Loucy (cell line): ENCODE data around the gene RTL1.

Experiments
- H2AFZ ChIP-seq: fragments of 200-600 bp; sonication (generic); 2 replicates; pipeline ENCODE4 v1.6.0; 2016; ENCODE audit warnings: antibody characterized with exemption, mild to moderate bottlenecking, low read length, moderate library complexity
- H3F3A ChIP-seq: fragments of 200-600 bp; 2 replicates; pipeline ENCODE4 v1.6.0; 2016; ENCODE audit warnings: antibody characterized with exemption, low read depth, mild to moderate bottlenecking
- H3K27me3 ChIP-seq: fragments of 200-600 bp; sonication (generic); 2 replicates; pipeline ENCODE4 v1.6.1; 2014; ENCODE audit warnings: low read length, mild to moderate bottlenecking; ENCODE audit not compliant: insufficient read depth, poor library complexity, severe bottlenecking
- H3K36me3 ChIP-seq: fragments of 200-600 bp; sonication (generic); 2 replicates; pipeline ENCODE4 v1.6.1; 2016; ENCODE audit warnings: low read length; ENCODE audit not compliant: insufficient read depth
- H3K4me1 ChIP-seq: fragments of 200-600 bp; sonication (generic); 2 replicates; pipeline ENCODE4 v1.5.1; 2014; ENCODE audit warnings: low read length, mild to moderate bottlenecking; ENCODE audit not compliant: insufficient read depth, poor library complexity, severe bottlenecking
- H3K4me2 ChIP-seq: fragments of 200-600 bp; sonication (generic); 2 replicates; pipeline ENCODE4 v1.6.0; 2014; ENCODE audit warnings: antibody characterized with exemption, low read length, low read depth, mild to moderate bottlenecking; ENCODE audit not compliant: poor library complexity, severe bottlenecking
- H3K4me3 ChIP-seq: fragments of 200-600 bp; sonication (generic); 2 replicates; pipeline ENCODE4 v1.5.1; 2014; ENCODE audit warnings: low read length, mild to moderate bottlenecking, mixed read lengths; ENCODE audit not compliant: poor library complexity, severe bottlenecking
- H3K79me2 ChIP-seq: fragments of 200-600 bp; sonication (generic); 2 replicates; pipeline ENCODE4 v1.6.1; 2014; ENCODE audit warnings: low read length; ENCODE audit not compliant: insufficient read depth
- H3K9ac ChIP-seq: fragments of 200-600 bp; sonication (generic); 2 replicates; pipeline ENCODE4 v1.6.0; 2014; ENCODE audit warnings: mild to moderate bottlenecking, low read depth, low read length, moderate library complexity; ENCODE audit not compliant: poor library complexity, severe bottlenecking
- H3K9me2 ChIP-seq: fragments of 200-600 bp; sonication (generic); replicated peaks from 2 replicates; pipeline ENCODE4 v1.6.1; 2016; ENCODE audit warnings: low read depth, low read length, mixed read lengths
- H3K9me3 ChIP-seq: fragments of 200-600 bp; sonication (generic); 2 replicates; pipeline ENCODE4 v1.6.1; 2014; ENCODE audit warnings: mild to moderate bottlenecking, antibody characterized with exemption, low read length, low read depth; ENCODE audit not compliant: insufficient read depth
- H4K20me1 ChIP-seq: fragments of 200-600 bp; sonication (generic); 2 replicates; pipeline ENCODE4 v1.6.0; 2014; ENCODE audit warnings: antibody characterized with exemption, low read length, mild to moderate bottlenecking; ENCODE audit not compliant: insufficient read depth, poor library complexity, severe bottlenecking
- EZH2phosphoT487 ChIP-seq: fragments of 200-600 bp; IDR thresholded peaks from 2 replicates; pipeline ENCODE4 v1.6.1; 2018; ENCODE audit warnings: antibody characterized with exemption, mild to moderate bottlenecking, moderate library complexity, borderline replicate concordance
- TF ChIP-seq, protein P1 (sequence below): fragments of 200-600 bp; sonication (generic); conservative IDR thresholded peaks from 2 replicates; pipeline ENCODE4 v1.5.1; 2014; ENCODE audit warnings: mild to moderate bottlenecking, antibody characterized with exemption, low read length

RTL1 gene

DNA sequence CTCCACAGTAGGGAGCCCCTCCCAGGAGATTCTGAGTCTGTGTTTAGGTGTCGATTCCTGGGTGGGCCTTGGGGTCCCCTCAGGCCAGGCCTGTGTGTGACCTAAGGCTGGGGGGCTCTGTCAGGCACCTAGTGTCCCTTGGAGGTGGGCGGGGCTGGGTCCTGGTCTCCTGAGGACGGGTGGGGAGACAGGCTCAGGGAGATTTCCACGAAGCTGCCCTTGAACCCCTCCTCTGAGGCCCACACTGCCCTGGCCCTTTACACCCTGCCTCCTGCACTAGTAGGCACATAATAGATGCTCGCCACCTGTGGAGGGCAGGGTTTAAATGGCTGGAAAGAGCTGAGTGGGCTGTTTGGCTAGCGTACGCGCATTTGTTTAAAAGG lies 44.7 kb downstream of the RTL1 start:
- Histone ChIP-seq H3K27me3 (no peaks in the 10 kb centered on the region), H3K79me2 (no peaks in the 10 kb centered on the region), H3K9ac (no peak overlapping the region), H3F3A (no peaks in the 10 kb centered on the region), H3K9me2 (no peaks in the 10 kb centered on the region), H3K36me3 (no peaks in the 10 kb centered on the region), H3K4me3 (no peak overlapping the region), H2AFZ (no peak overlapping the region), H3K9me3 (peaks cover 5% of the 10 kb centered on the region; the same call in 1 of the 2 replicates), H3K4me2 (no peak overlapping the region), H4K20me1 (no peaks in the 10 kb centered on the region), H3K4me1 (no peaks in the 10 kb centered on the region)
- TF ChIP-seq EZH2phosphoT487: no peak
- TF ChIP-seq, protein P1, sequence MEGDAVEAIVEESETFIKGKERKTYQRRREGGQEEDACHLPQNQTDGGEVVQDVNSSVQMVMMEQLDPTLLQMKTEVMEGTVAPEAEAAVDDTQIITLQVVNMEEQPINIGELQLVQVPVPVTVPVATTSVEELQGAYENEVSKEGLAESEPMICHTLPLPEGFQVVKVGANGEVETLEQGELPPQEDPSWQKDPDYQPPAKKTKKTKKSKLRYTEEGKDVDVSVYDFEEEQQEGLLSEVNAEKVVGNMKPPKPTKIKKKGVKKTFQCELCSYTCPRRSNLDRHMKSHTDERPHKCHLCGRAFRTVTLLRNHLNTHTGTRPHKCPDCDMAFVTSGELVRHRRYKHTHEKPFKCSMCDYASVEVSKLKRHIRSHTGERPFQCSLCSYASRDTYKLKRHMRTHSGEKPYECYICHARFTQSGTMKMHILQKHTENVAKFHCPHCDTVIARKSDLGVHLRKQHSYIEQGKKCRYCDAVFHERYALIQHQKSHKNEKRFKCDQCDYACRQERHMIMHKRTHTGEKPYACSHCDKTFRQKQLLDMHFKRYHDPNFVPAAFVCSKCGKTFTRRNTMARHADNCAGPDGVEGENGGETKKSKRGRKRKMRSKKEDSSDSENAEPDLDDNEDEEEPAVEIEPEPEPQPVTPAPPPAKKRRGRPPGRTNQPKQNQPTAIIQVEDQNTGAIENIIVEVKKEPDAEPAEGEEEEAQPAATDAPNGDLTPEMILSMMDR: no peak

GRCh38 chr14:100857923-100858837 lies 45.3 kb downstream of the RTL1 start:
- H3K36me3 ChIP-seq: no peaks in the 10 kb centered on the region
- H4K20me1 ChIP-seq: no peaks in the 10 kb centered on the region
- H3K4me2 ChIP-seq: no peak overlapping the region
- H3K79me2 ChIP-seq: no peaks in the 10 kb centered on the region
- H3K4me3 ChIP-seq: no peak overlapping the region
- H3K9ac ChIP-seq: no peak overlapping the region
- no peaks in the 10 kb centered on the region for H3K4me1 ChIP-seq
- H3F3A ChIP-seq: no peaks in the 10 kb centered on the region
- TF ChIP-seq, protein P1: no peak
- TF ChIP-seq EZH2phosphoT487: no peak
- H3K9me3 ChIP-seq: peaks cover 5% of the 10 kb centered on the region; the same call in 1 of the 2 replicates
- no peaks in the 10 kb centered on the region for H3K27me3 ChIP-seq
- no peaks in the 10 kb centered on the region for H3K9me2 ChIP-seq
- H2AFZ ChIP-seq: no peak overlapping the region

DNA sequence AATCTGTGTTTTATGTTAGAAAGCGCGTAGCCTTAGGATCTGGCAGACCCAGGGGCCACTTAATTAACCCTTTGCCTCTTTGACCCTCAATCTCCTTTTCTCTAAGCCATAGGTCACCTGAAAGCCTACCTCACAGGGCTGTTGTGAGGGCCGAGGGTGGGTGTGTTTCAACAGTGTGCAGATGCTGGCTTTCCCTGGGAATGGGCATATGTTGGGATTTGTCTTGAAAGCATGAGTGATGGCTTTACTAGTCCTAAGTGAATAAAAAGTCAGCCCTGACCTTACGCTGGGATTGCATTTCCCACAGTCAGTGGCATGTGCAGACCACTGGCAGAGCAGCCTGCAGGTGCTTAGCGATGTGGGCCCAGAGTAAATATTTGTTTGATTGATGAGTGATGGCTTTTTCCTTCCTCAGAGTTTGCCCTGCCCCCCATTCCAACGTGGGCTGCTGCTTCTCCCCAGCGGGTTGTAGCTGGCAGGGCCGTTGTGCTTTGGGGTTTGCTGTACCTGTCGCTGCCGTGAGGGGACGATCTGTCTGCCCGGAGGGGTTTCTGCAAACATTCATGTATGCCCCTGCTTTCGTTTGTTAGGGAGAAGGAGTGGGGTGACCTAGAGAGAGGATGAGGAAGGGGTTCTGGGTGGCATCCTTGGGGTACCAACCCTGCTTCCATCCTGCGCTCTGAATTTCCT lies 46.1 kb downstream of the RTL1 start:
- H3K4me2 ChIP-seq: no peak overlapping the region
- no peak overlapping the region for H2AFZ ChIP-seq
- TF ChIP-seq, protein P1: no peak
- no peak for TF ChIP-seq EZH2phosphoT487
- H3K4me1 ChIP-seq: no peaks in the 10 kb centered on the region
- no peak overlapping the region for H3K4me3 ChIP-seq
- H3K9me2 ChIP-seq: no peaks in the 10 kb centered on the region
- no peaks in the 10 kb centered on the region for H3F3A ChIP-seq
- no peaks in the 10 kb centered on the region for H3K27me3 ChIP-seq
- no peaks in the 10 kb centered on the region for H4K20me1 ChIP-seq
- H3K9ac ChIP-seq: no peak overlapping the region
- no peaks in the 10 kb centered on the region for H3K79me2 ChIP-seq
- H3K9me3 ChIP-seq: no peaks in the 10 kb centered on the region
- no peaks in the 10 kb centered on the region for H3K36me3 ChIP-seq
